ENCODE data around the gene DNAL4. TPM values are rescaled to one million over a fixed set of nuclear protein-coding genes. Genes with fewer than 3 reads are reported as not detected.

DNAL4 gene
- polyA plus RNA-seq, 1 donor (not counting 4 experiments of a cell fraction or from before 2014, with no cell fraction given): 11.4 TPM

- Histone ChIP-seq H3K4me2 (ENCODE audit: control insufficient read depth, extremely low read depth, insufficient read depth, low read depth, low read length) (no peak overlapping the region), H3K9me3 (ENCODE audit: control insufficient read depth, low read depth, low read length) (no peaks in the 10 kb centered on the region), H3K9me1 (ENCODE audit: control insufficient read depth, extremely low read depth, insufficient read depth, low read length) (no peaks in the 10 kb centered on the region), H3K27me3 (ENCODE audit: control insufficient read depth, extremely low read depth, insufficient read depth, low read length) (peaks cover 7% of the 10 kb centered on the region), H3K36me3 (ENCODE audit: control insufficient read depth in 2 of 2, extremely low read depth in 1 of 2, insufficient read depth in 2 of 2, low read length in 2 of 2) (no peaks in the 10 kb centered on the region), H3K4me1 (ENCODE audit: control insufficient read depth, extremely low read depth, insufficient read depth, low read length) (no peaks in the 10 kb centered on the region), H3K9ac (ENCODE audit: control insufficient read depth, extremely low read depth, insufficient read depth, low read length) (no peak overlapping the region), H3K4me3 (ENCODE audit: control insufficient read depth in 2 of 3, extremely low read depth in 1 of 3, insufficient read depth in 2 of 3, low read depth in 1 of 3, low read length in 3 of 3) (no peak overlapping the region), H4K20me1 (ENCODE audit: control insufficient read depth, extremely low read depth, insufficient read depth, low read length) (no peaks in the 10 kb centered on the region), H3K79me2 (ENCODE audit: control insufficient read depth, insufficient read depth, low read length) (no peaks in the 10 kb centered on the region), H3K27ac (ENCODE audit: control insufficient read depth, insufficient read depth, low read length) (no peak overlapping the region), H2AFZ (ENCODE audit: control insufficient read depth, low read length) (no peak overlapping the region)
- no peak for FAIRE-seq
- dilution Hi-C loops (cut with MboI; ENCODE audit: extremely low pct_ligation_motif_present, low sequenced_read_pairs): no loop called here
- no peak for DNase-seq (ENCODE audit: low read depth, low spot score)
- TF ChIP-seq CTCF (optimal IDR thresholded peaks at IDR 0.05 in 1 of 3, IDR thresholded peaks at IDR 0.05 in 1 of 3, conservative IDR thresholded peaks at IDR 0.05 in 1 of 3; ENCODE audit: extremely low read depth in 1 of 3, insufficient read depth in 2 of 3, low read length in 3 of 3): no peak
- TF ChIP-seq EZH2 (IDR thresholded peaks at IDR 0.05; ENCODE audit: low read length): no peak
Measured at GRCh38 chr22:38830845-38831108, 36.8 kb upstream of the DNAL4 start.

- DNase-seq (ENCODE audit: low read depth, low spot score) (no peak), FAIRE-seq (no peak)
- no peak overlapping the region for H3K27ac ChIP-seq (ENCODE audit: control insufficient read depth, insufficient read depth, low read length)
- TF ChIP-seq EZH2 (IDR thresholded peaks at IDR 0.05; ENCODE audit: low read length): no peak
- no peak for TF ChIP-seq CTCF (optimal IDR thresholded peaks at IDR 0.05 in 1 of 3, IDR thresholded peaks at IDR 0.05 in 1 of 3, conservative IDR thresholded peaks at IDR 0.05 in 1 of 3; ENCODE audit: extremely low read depth in 1 of 3, insufficient read depth in 2 of 3, low read length in 3 of 3)
- no peaks in the 10 kb centered on the region for H3K36me3 ChIP-seq (ENCODE audit: control insufficient read depth in 2 of 2, extremely low read depth in 1 of 2, insufficient read depth in 2 of 2, low read length in 2 of 2)
- peaks cover 2% of the 10 kb centered on the region for H3K27me3 ChIP-seq (ENCODE audit: control insufficient read depth, extremely low read depth, insufficient read depth, low read length)
- no peaks in the 10 kb centered on the region for H3K9me3 ChIP-seq (ENCODE audit: control insufficient read depth, low read depth, low read length)
- no peak overlapping the region for H3K4me2 ChIP-seq (ENCODE audit: control insufficient read depth, extremely low read depth, insufficient read depth, low read depth, low read length)
- H3K4me1 ChIP-seq (ENCODE audit: control insufficient read depth, extremely low read depth, insufficient read depth, low read length): no peaks in the 10 kb centered on the region
- H3K9me1 ChIP-seq (ENCODE audit: control insufficient read depth, extremely low read depth, insufficient read depth, low read length): no peaks in the 10 kb centered on the region
- dilution Hi-C loops (cut with MboI; ENCODE audit: extremely low pct_ligation_motif_present, low sequenced_read_pairs): no loop called here
- H3K4me3 ChIP-seq (ENCODE audit: control insufficient read depth in 2 of 3, extremely low read depth in 1 of 3, insufficient read depth in 2 of 3, low read depth in 1 of 3, low read length in 3 of 3): no peak overlapping the region
- no peak overlapping the region for H3K9ac ChIP-seq (ENCODE audit: control insufficient read depth, extremely low read depth, insufficient read depth, low read length)
- no peak overlapping the region for H2AFZ ChIP-seq (ENCODE audit: control insufficient read depth, low read length)
- no peaks in the 10 kb centered on the region for H3K79me2 ChIP-seq (ENCODE audit: control insufficient read depth, insufficient read depth, low read length)
- peaks cover under 1% of the 10 kb centered on the region for H4K20me1 ChIP-seq (ENCODE audit: control insufficient read depth, extremely low read depth, insufficient read depth, low read length)
Measured at GRCh38 chr22:38830026-38830844, 36.3 kb upstream of the DNAL4 start.

All from keratinocyte (primary cell).